Type B pancreatic cell (in vitro differentiated cells): ENCODE measurements around the gene USP7. TPM values are rescaled to one million over a fixed set of nuclear protein-coding genes. Genes with fewer than 3 reads are reported as not detected.
"Not testable (repeated sequence)": the region's sequence is repeated elsewhere in the genome, so short reads cannot be mapped to it uniquely, and the experiment has no call there.

Source experiments
- DNase-seq: peaks from one replicate; pipeline ENCODE4 v3.0.0; 2021; ENCODE audit warnings: mixed read lengths; ENCODE audit not compliant: unreplicated experiment; ENCODE audit errors: extremely low spot score
- H3K27ac Mint-ChIP-seq: 2 replicates; pipeline ENCODE4 v1.8.0; 2021; ENCODE audit warnings: mild to moderate bottlenecking, mixed read lengths
- H3K27me3 Mint-ChIP-seq: 2 replicates; pipeline ENCODE4 v1.8.0; 2021; ENCODE audit warnings: mixed read lengths
- H3K36me3 Mint-ChIP-seq: 2 replicates; pipeline ENCODE4 v1.8.0; 2021; ENCODE audit warnings: mixed read lengths
- H3K4me1 Mint-ChIP-seq: one replicate; pipeline ENCODE4 v1.8.0; 2021; ENCODE audit warnings: mixed read lengths; ENCODE audit not compliant: unreplicated experiment
- H3K4me3 Mint-ChIP-seq: 2 replicates; pipeline ENCODE4 v1.8.0; 2021; ENCODE audit warnings: mild to moderate bottlenecking, mixed read lengths
- H3K9me3 Mint-ChIP-seq: 2 replicates; pipeline ENCODE4 v1.8.0; 2021; ENCODE audit warnings: mixed read lengths
- CTCF ChIP-seq: fragments of 200-600 bp; sonication (generic); conservative IDR thresholded peaks from 2 replicates; pipeline ENCODE4 v1.5.0; 2021; ENCODE audit warnings: antibody characterized with exemption, mild to moderate bottlenecking
- total RNA-seq: library from RNA; stranded (reverse); gene quantifications from 2 replicates; pipeline ENCODE4 v1.2.1, GENCODE V29; 2021; ENCODE audit warnings: low replicate concordance

The USP7 gene
- total RNA-seq, 1 donor from 2014 or later, result 118 TPM

GRCh38 chr16:8877894-8878522, 85.7 kb downstream of the USP7 start:
- H3K27me3 Mint-ChIP-seq, result no peaks in the 10 kb centered on the region
- no peak for TF ChIP-seq CTCF
- H3K4me3 Mint-ChIP-seq, result no peak overlapping the region
- H3K9me3 Mint-ChIP-seq, result no peaks in the 10 kb centered on the region
- H3K4me1 Mint-ChIP-seq, result peaks cover 9% of the 10 kb centered on the region
- peak overlapping the region; percentile 54 for H3K27ac Mint-ChIP-seq
- DNase-seq, result no peak
- H3K36me3 Mint-ChIP-seq, result no peaks in the 10 kb centered on the region

- H3K4me1 Mint-ChIP-seq, result peaks cover 15% of the 10 kb centered on the region
- H3K36me3 Mint-ChIP-seq, H3K27me3 Mint-ChIP-seq, DNase-seq, H3K27ac Mint-ChIP-seq, H3K9me3 Mint-ChIP-seq, H3K4me3 Mint-ChIP-seq: not testable (repeated sequence)
Observed at GRCh38 chr16:8875317-8875716, 88.4 kb downstream of the USP7 start.

DNA sequence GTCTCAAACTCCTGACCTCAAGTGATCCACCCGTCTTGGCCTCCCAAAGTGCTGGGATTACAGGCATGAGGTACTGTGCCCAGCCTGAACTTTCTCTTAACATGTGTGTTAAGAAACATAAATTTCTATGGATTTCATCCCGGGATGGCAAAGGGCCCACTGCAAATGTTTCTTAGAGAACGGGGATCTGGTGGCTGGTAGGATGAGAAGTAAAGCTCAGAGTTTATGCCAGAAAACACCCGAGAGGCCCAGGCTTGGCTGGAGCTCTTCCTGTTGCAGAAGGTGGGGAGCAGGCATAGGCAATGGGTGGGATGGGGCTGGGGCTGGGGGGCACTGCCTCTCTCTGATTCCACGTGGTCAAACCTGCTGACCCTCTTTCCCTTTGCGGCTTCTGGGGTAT, 89.3 kb downstream of the USP7 start:
- Mint-ChIP-seq H3K9me3 (no peaks in the 10 kb centered on the region), H3K27me3 (no peaks in the 10 kb centered on the region), H3K4me1 (peaks cover 12% of the 10 kb centered on the region), H3K27ac (no peak overlapping the region), H3K4me3 (no peak overlapping the region), H3K36me3 (no peaks in the 10 kb centered on the region)
- DNase-seq, result no peak
- no peak for TF ChIP-seq CTCF

GRCh38 chr16:8873866-8874195, 89.9 kb downstream of the USP7 start:
- H3K4me3 Mint-ChIP-seq, H3K36me3 Mint-ChIP-seq, H3K9me3 Mint-ChIP-seq, H3K27ac Mint-ChIP-seq, H3K27me3 Mint-ChIP-seq, DNase-seq: not testable (repeated sequence)
- peaks cover 16% of the 10 kb centered on the region for H3K4me1 Mint-ChIP-seq
- peak; percentile 12 for TF ChIP-seq CTCF

DNA sequence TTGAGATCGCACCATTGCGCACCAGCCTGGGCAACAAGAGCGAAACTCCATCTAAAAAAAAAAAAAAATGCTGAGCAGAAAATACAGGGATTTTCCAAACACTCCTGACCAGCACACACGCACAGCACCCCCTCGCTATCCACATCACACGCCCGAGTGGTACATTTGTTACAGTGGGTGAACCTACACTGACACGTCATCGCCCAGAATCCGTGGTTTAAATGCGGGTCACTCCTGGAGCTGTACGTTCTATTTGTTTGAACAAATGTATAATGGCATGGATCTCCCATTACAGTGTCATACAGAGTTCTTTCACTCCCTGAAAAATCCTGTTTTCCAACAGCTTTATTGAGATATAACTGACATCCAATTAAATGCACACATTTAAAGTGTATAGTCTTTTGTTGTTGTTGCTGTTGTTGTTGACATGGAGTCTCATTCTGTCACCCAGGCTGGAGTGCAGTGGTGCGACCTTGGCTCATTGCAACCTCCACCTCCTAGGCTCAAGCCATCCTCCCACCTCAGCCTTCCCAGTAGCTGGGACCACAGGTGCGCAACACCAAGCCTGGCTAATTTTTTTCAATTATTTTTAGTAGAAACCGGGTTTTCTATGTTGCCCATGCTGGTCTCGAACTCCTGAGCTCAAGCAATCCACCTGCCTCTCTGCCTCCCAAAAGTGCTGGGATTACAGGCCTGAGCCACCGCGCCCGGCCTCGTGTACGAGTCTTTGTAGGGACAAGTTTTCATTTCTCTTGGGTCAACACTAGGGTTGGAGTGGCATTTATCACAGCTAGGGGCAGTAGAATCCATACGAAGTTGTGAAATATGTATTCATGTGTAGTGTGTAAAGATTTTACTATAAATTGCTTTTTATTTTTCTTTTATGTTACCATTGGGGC, 90.5 kb downstream of the USP7 start:
- H3K27ac Mint-ChIP-seq, result no peak overlapping the region
- DNase-seq, result no peak
- H3K9me3 Mint-ChIP-seq, result no peaks in the 10 kb centered on the region
- H3K36me3 Mint-ChIP-seq, result no peaks in the 10 kb centered on the region
- no peak overlapping the region for H3K4me3 Mint-ChIP-seq
- TF ChIP-seq CTCF, result peak; percentile 45
- peaks cover 11% of the 10 kb centered on the region for H3K4me1 Mint-ChIP-seq
- no peaks in the 10 kb centered on the region for H3K27me3 Mint-ChIP-seq

DNA sequence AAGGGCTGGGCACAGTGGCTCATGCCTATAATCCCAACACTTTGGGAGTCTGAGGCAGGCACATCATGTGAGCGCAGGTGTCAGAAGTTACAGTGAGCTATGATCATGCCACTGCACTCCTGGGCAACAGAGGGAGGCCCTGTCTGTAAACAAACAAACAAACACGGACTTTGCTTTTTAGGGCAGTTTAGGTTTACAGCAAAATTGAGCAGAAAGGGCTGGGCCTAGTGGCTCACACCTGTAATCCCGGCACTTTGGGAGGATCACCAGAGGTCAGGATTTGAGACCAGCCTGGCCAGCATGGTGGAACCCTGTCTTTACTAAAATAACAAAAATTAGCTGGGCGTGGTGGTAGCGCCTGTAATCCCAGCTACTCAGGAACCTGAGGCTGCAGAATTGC, 91.6 kb downstream of the USP7 start:
- no peak for TF ChIP-seq CTCF
- H3K4me3 Mint-ChIP-seq, result no peak overlapping the region
- no peaks in the 10 kb centered on the region for H3K27me3 Mint-ChIP-seq
- H3K27ac Mint-ChIP-seq, result no peak overlapping the region
- no peaks in the 10 kb centered on the region for H3K36me3 Mint-ChIP-seq
- no peak for DNase-seq
- peaks cover 21% of the 10 kb centered on the region for H3K4me1 Mint-ChIP-seq
- no peaks in the 10 kb centered on the region for H3K9me3 Mint-ChIP-seq

GRCh38 chr16:8869988-8870241, 93.8 kb downstream of the USP7 start:
- DNase-seq, H3K36me3 Mint-ChIP-seq, H3K27me3 Mint-ChIP-seq, H3K4me3 Mint-ChIP-seq, H3K9me3 Mint-ChIP-seq: not testable (repeated sequence)
- Mint-ChIP-seq H3K4me1 (peaks cover 35% of the 10 kb centered on the region), H3K27ac (peak overlapping the region; percentile 96)
